Measurements from ENCODE around the gene HOXB6. TPM values are rescaled to one million over a fixed set of nuclear protein-coding genes. Genes with fewer than 3 reads are reported as not detected.

The HOXB6 gene
- total RNA-seq, 1 experiment from 2014 or later = 19.8 TPM

GRCh38 chr17:48616717-48617470, 12.1 kb upstream of the HOXB6 start:
- ChIA-PET CTCF (interaction anchor here (0.6 kb wide), 1 partner anchor 12 kb away, joined by 3 read pairs; the partner anchor contains the start of gene HOXB6), POLR2A (ENCODE audit: low non-redundant PET) (no interaction called here)
- H3K27me3 ChIP-seq (replicated peaks; ENCODE audit: insufficient read depth, low read depth, low read length, poor library complexity) = no peaks in the 10 kb centered on the region
- no TSS peak for BruUV-seq (replicated peaks)
- H3K9me3 ChIP-seq (ENCODE audit: low read depth, low read length, poor library complexity, severe bottlenecking) = no peaks in the 10 kb centered on the region
- H3K4me1 ChIP-seq (ENCODE audit: insufficient read depth, low read length, poor library complexity, severe bottlenecking) = peaks cover 19% of the 10 kb centered on the region
- no peak for DNase-seq (ENCODE audit: low spot score)
- H3K27ac ChIP-seq (ENCODE audit: low read depth, low read length, poor library complexity, severe bottlenecking) = no peak overlapping the region
- no peak for TF ChIP-seq EZH2 (IDR thresholded peaks at IDR 0.05; ENCODE audit: borderline replicate concordance, low read depth, low read length, poor library complexity, severe bottlenecking)
- intact Hi-C loops (cut with micrococcal nuclease; ENCODE audit: unreplicated experiment) = loop anchor here (5.0 kb wide), 3 partner anchors 280 to 465 kb away; no protein-coding TSS in a partner anchor
- no peak overlapping the region for H3K4me3 ChIP-seq (ENCODE audit: low read depth, low read length, poor library complexity, severe bottlenecking)
- no peaks in the 10 kb centered on the region for H3K36me3 ChIP-seq (ENCODE audit: insufficient read depth, low read length, poor library complexity, severe bottlenecking)

GRCh38 chr17:48615963-48616716, 11.4 kb upstream of the HOXB6 start:
- intact Hi-C loops (cut with micrococcal nuclease; ENCODE audit: unreplicated experiment) = loop anchor here (5.0 kb wide), 3 partner anchors 279 to 464 kb away; no protein-coding TSS in a partner anchor
- CTCF ChIA-PET = interaction anchor here (0.5 to 1.0 kb wide), 2 partner anchors 20 to 279 kb away, joined by 3 read pairs; no protein-coding TSS in a partner anchor
- BruUV-seq (replicated peaks) = no TSS peak

GRCh38 chr17:48615047-48615962, 10.5 kb upstream of the HOXB6 start, which contains the start of gene HOXB8:
TSS of gene HOXB8 (minus strand) at chr17:48615292. CDS start at chr17:48614704, 588 bp downstream.
- BruUV-seq (replicated peaks) = no TSS peak
- Histone ChIP-seq H3K27me3 (replicated peaks; ENCODE audit: insufficient read depth, low read depth, low read length, poor library complexity) (no peaks in the 10 kb centered on the region), H3K27ac (ENCODE audit: low read depth, low read length, poor library complexity, severe bottlenecking) (peak within 1 kb of the TSS; percentile 96), H3K4me3 (ENCODE audit: low read depth, low read length, poor library complexity, severe bottlenecking) (peak within 1 kb of the TSS; percentile 87), H3K9me3 (ENCODE audit: low read depth, low read length, poor library complexity, severe bottlenecking) (no peaks in the 10 kb centered on the region), H3K36me3 (ENCODE audit: insufficient read depth, low read length, poor library complexity, severe bottlenecking) (no peaks in the 10 kb centered on the region), H3K4me1 (ENCODE audit: insufficient read depth, low read length, poor library complexity, severe bottlenecking) (peaks cover 22% of the 10 kb centered on the region)
- DNase-seq (ENCODE audit: low spot score) = peak; percentile 86
- TF ChIP-seq CTCF (conservative IDR thresholded peaks at IDR 0.05; ENCODE audit: low read depth, low read length) (no peak), EZH2 (IDR thresholded peaks at IDR 0.05; ENCODE audit: borderline replicate concordance, low read depth, low read length, poor library complexity, severe bottlenecking) (no peak)
- ChIA-PET POLR2A (ENCODE audit: low non-redundant PET) (interaction anchor here (0.5 to 0.6 kb wide), 5 partner anchors 16 to 561 kb away, joined by 3 to 16 read pairs (median 6); no protein-coding TSS in a partner anchor), CTCF (interaction anchor here (0.6 to 1.5 kb wide), 8 partner anchors 10 to 518 kb away, joined by 3 to 10 read pairs (median 4); partner anchors contain the start of gene HOXB9)
- intact Hi-C loops (cut with micrococcal nuclease; ENCODE audit: unreplicated experiment) = loop anchor here (5.0 kb wide), 3 partner anchors 278 to 463 kb away; no protein-coding TSS in a partner anchor

More at GRCh38 chr17:48615963-48616716, 11.4 kb upstream of the HOXB6 start:
- Histone ChIP-seq H3K36me3 (ENCODE audit: insufficient read depth, low read length, poor library complexity, severe bottlenecking) (no peaks in the 10 kb centered on the region), H3K27ac (ENCODE audit: low read depth, low read length, poor library complexity, severe bottlenecking) (no peak overlapping the region), H3K4me1 (ENCODE audit: insufficient read depth, low read length, poor library complexity, severe bottlenecking) (peaks cover 22% of the 10 kb centered on the region), H3K9me3 (ENCODE audit: low read depth, low read length, poor library complexity, severe bottlenecking) (no peaks in the 10 kb centered on the region), H3K4me3 (ENCODE audit: low read depth, low read length, poor library complexity, severe bottlenecking) (peak overlapping the region; percentile 87), H3K27me3 (replicated peaks; ENCODE audit: insufficient read depth, low read depth, low read length, poor library complexity) (no peaks in the 10 kb centered on the region)
- POLR2A ChIA-PET (ENCODE audit: low non-redundant PET) = no interaction called here
- no peak for TF ChIP-seq EZH2 (IDR thresholded peaks at IDR 0.05; ENCODE audit: borderline replicate concordance, low read depth, low read length, poor library complexity, severe bottlenecking)
- no peak for TF ChIP-seq CTCF (conservative IDR thresholded peaks at IDR 0.05; ENCODE audit: low read depth, low read length)
- no peak for DNase-seq (ENCODE audit: low spot score)
